ENCODE measurements around the gene BCHE.

DNA sequence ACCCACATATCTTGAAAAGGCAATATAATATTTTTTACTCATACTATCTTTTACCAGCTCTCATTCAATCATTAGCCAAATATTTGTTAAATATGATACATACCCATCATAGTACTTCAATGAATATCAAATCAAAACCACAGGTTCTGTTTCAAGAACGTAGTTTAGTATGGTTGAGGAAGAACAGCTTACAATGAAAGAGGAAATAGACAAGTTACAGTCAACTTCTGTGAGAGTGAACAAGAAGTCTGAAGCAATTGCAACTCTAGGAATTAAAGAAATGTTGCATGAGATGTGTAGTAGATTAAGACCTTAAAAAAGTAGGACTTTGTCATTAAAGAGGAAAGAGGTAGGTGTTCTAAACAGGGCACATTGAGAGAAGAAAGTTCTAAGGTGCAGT lies 9.3 kb downstream of the BCHE start:
- TF ChIP-seq CTCF (IDR thresholded peaks at IDR 0.05) (no peak), POLR2A (IDR thresholded peaks at IDR 0.05) (no peak)
